NCI-H1092 treated with DMSO at 0.1 percent for 48 hours (cell line): ENCODE results near the gene TRIM10.
"Not testable (repeated sequence)": the region's sequence is repeated elsewhere in the genome, so short reads cannot be mapped to it uniquely, and the experiment has no call there.

Experiments used
- DNase-seq: peaks from one replicate; lab custom pipeline; 2025; lab: John Stamatoyannopoulos, UW

The TRIM10 gene

GRCh38 chr6:30154061-30154460 lies 7.0 kb downstream of the TRIM10 start:
- DNase-seq: no peak

GRCh38 chr6:30152910-30153610 lies 8.0 kb downstream of the TRIM10 start:
- DNase-seq: no peak

GRCh38 chr6:30152016-30152673 lies 8.9 kb downstream of the TRIM10 start:
- DNase-seq: no peak

GRCh38 chr6:30151580-30151979 lies 9.4 kb downstream of the TRIM10 start:
- DNase-seq: no peak

- DNase-seq: no peak
These were observed 10.2 kb downstream of the TRIM10 start for GRCh38 chr6:30150671-30151395.

- no peak for DNase-seq
These were observed 11.0 kb downstream of the TRIM10 start for GRCh38 chr6:30149858-30150550.

GRCh38 chr6:30149234-30149633 lies 11.8 kb downstream of the TRIM10 start:
- DNase-seq: no peak

GRCh38 chr6:30147096-30147495 lies 13.9 kb downstream of the TRIM10 start:
- DNase-seq: no peak

GRCh38 chr6:30145818-30146217 lies 15.2 kb downstream of the TRIM10 start:
- DNase-seq: no peak

GRCh38 chr6:30144811-30145210 lies 16.2 kb downstream of the TRIM10 start:
- DNase-seq: no peak

- no peak for DNase-seq
These were observed 17.2 kb downstream of the TRIM10 start for GRCh38 chr6:30143780-30144179.

- no peak for DNase-seq
These were observed 18.3 kb downstream of the TRIM10 start for GRCh38 chr6:30142665-30143064.

GRCh38 chr6:30140240-30140639 lies 20.8 kb downstream of the TRIM10 start:
- not testable (repeated sequence) for DNase-seq

- no peak for DNase-seq
These were observed 24.3 kb downstream of the TRIM10 start for GRCh38 chr6:30136570-30137286.

GRCh38 chr6:30135757-30136156 lies 25.3 kb downstream of the TRIM10 start, which contains the start of gene TRIM40:
Gene TRIM40 (plus strand): TSS chr6:30136140. CDS start chr6:30137037, 897 bp downstream.
- DNase-seq: no peak

- no peak for DNase-seq
These were observed 25.9 kb downstream of the TRIM10 start for GRCh38 chr6:30135147-30135546.

GRCh38 chr6:30131947-30132497 lies 29.0 kb downstream of the TRIM10 start:
- DNase-seq: no peak

- peak; percentile 44 for DNase-seq
These were observed 29.8 kb downstream of the TRIM10 start for GRCh38 chr6:30130887-30131862.

GRCh38 chr6:30130179-30130679 lies 30.8 kb downstream of the TRIM10 start:
- DNase-seq: no peak
